Mesenteric fat pad (tissue), 1 donor: Measurements from ENCODE around the gene TRIM38. TPM values are rescaled to one million over a fixed set of nuclear protein-coding genes. Genes with fewer than 3 reads are reported as not detected.
A peak's percentile ranks its signal among the peaks of the same experiment; 100 is the strongest.
"Not testable (repeated sequence)": the region's sequence is repeated elsewhere in the genome, so short reads cannot be mapped to it uniquely, and the experiment has no call there.

Experiments used
- DNase-seq: peaks from one replicate; pipeline ENCODE4 v3.0.0-alpha.2; 2020; ENCODE audit warnings: low spot score
- total RNA-seq: library from RNA; stranded (reverse); fragmentation: NEBNext Ultra II Directional; extraction: Animal tissue kit (Norgen Biotek cat#: 25700); gene quantifications from one replicate; pipeline ENCODE4 v1.2.1, GENCODE V29; 2021
- donor health status: DM: yes; HTN: yes; CAD: no.

TRIM38 gene
- total RNA-seq, 1 donor from 2014 or later: 11.5 TPM

GRCh38 chr6:26006086-26006939 lies 43.7 kb downstream of the TRIM38 start:
- DNase-seq: no peak

- DNase-seq: not testable (repeated sequence)
These were observed 44.3 kb downstream of the TRIM38 start for GRCh38 chr6:26006940-26007305.

GRCh38 chr6:26008470-26008869 lies 45.9 kb downstream of the TRIM38 start:
- DNase-seq: no peak

- no peak for DNase-seq
These were observed 47.2 kb downstream of the TRIM38 start for GRCh38 chr6:26009817-26010216.

- DNase-seq: no peak
These were observed 49.5 kb downstream of the TRIM38 start for GRCh38 chr6:26012061-26012460.

- not testable (repeated sequence) for DNase-seq
These were observed 51.8 kb downstream of the TRIM38 start for GRCh38 chr6:26014386-26014785.

GRCh38 chr6:26016245-26016962 lies 53.8 kb downstream of the TRIM38 start:
- no peak for DNase-seq

- DNase-seq: no peak
These were observed 54.5 kb downstream of the TRIM38 start for GRCh38 chr6:26016963-26017631.

- DNase-seq: no peak
These were observed 55.0 kb downstream of the TRIM38 start for GRCh38 chr6:26017632-26017966.

GRCh38 chr6:26019261-26019830 lies 56.7 kb downstream of the TRIM38 start:
- no peak for DNase-seq

- DNase-seq: no peak
These were observed 57.3 kb downstream of the TRIM38 start for GRCh38 chr6:26019967-26020328.

GRCh38 chr6:26020329-26021000 lies 57.9 kb downstream of the TRIM38 start:
- DNase-seq: no peak

- no peak for DNase-seq
These were observed 58.4 kb downstream of the TRIM38 start for GRCh38 chr6:26021001-26021349.

- DNase-seq: peak; percentile 94
These were observed 58.9 kb downstream of the TRIM38 start for GRCh38 chr6:26021350-26022131.

- no peak for DNase-seq
These were observed 59.5 kb downstream of the TRIM38 start for GRCh38 chr6:26022132-26022472.

GRCh38 chr6:26022737-26023136 lies 60.1 kb downstream of the TRIM38 start:
- DNase-seq: no peak

- no peak for DNase-seq
These were observed 62.0 kb downstream of the TRIM38 start for GRCh38 chr6:26024651-26025046.

- no peak for DNase-seq
These were observed 62.7 kb downstream of the TRIM38 start for GRCh38 chr6:26025047-26025893.

GRCh38 chr6:26025894-26026832 lies 63.6 kb downstream of the TRIM38 start:
- peak; percentile 92 for DNase-seq
